Measurements from ENCODE around the gene NKAIN2.
"Not testable (repeated sequence)": the region's sequence is repeated elsewhere in the genome, so short reads cannot be mapped to it uniquely, and the experiment has no call there.

NKAIN2 gene

DNA sequence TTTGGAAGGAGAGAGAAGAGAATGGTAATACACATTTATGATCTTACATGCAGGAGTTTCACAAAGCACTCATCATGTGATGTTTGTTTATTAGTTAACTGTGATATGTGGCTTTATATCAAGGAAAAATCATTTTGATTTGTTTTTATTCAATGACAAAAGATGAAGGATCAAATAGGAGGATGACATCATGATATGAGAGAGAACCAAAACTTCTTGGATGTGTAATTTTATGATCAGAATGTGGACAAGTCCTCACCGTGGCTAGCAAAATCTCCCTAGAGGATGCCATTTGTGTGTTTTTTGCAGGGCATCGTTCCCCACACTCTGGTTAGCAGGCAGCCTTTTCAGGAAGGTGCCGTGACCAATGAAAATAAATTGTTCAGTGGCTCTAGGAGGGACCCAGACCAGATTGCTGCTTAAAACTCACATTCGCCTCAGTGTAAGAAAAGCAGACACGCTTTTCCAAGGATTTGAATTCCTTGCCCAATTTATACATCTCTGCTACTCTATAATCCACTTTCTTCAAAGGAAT is 552.7 kb downstream of the NKAIN2 start:
- DNase-seq = no peak

DNA sequence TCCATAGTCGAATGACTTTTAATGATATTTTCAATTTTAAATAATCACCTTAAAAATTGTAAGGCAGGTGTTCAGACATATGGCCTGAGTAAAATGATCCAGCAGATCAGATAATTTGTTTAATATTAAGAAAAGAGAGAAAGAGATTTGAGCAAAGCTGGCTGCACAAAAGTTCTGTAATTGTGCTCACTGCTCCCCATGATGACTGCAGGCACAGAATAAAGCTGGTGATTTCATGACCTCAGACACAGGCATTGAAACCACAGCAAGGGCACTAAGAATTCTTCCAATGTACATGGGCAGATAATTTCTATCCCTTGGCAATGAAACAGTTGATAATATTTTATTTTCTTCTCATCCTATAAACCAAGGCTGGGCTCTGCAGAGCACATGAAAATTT is 553.1 kb downstream of the NKAIN2 start:
- DNase-seq = no peak

DNA sequence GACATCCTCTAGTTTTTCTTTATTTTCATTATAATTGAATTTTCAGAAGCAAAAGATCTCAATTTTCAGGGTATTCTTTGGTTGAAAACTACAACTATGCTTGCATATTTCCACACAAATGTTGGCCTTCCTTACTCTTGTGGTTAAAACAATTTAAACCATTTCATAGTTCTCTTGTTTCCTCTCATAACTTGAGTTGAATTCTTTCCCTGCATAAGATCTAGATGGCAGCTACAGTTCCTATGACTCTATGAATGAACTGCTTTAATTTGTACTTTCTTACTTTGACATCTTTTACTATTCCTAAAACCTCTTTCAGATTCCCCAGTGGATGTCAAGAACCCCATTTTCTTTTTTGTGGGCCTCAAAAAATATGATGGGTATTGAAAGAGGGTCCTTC is 564.5 kb downstream of the NKAIN2 start:
- no peak for DNase-seq

DNA sequence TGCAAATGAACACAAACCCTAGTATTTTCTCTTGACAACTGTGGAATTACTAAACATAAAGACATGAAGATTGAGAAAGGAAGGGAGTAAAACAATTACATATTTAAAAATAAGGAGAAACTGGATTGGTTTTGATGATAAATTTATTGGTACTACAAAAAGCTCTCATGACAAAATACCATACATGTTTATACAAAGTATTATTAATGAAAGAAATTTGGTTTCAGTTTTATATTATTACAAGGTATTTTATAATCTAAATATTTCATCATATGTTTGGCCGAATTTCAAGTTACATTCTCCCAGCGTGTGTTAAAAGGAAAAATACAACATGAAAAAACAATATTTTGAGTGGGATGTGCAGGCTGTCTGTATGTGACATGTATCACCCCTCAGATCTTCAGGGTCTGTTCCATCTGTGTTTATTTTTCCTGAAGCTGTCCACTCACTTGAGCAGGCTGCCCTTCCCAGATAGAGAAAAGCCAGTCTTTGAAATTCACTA is 568.4 kb downstream of the NKAIN2 start:
- DNase-seq = no peak

DNA sequence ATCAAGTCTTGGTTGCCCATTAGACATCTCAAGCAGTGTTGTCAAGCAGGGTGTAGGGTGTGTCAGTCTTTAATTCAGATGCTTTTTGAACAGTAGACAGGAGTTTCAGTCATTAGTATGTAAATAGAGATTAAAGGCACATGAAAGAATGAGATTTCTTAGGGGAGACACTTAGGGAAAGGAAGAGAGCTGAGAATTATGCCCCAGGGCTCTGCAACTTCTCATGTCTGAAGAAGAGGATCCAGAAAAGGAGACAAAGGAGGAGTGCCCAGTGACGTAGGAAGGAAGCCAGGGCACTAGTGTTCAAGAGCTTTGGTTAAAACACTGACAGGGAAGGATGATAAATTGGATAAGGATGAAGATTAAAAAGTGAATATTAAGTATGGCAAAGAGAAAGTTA is 569.7 kb downstream of the NKAIN2 start:
- DNase-seq = no peak

DNA sequence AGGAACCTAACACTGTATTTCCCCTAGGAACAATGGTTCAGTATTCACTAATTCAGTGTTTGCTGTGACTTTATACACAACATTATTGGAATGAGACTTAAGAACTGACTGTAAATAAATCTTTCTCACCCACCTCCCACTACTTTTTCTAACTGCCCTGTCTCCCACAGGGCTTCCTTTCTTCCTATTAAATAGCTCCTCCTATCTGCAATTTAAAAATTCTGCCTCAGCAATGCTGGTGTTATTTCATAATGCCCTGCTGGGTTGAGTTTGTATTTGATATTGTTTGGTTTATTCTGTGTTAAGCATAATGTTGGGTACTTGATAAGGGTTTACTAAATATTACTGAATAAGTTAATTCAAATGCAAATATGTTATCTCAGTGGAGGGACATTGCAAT is 585.5 kb downstream of the NKAIN2 start:
- no peak for DNase-seq

DNA sequence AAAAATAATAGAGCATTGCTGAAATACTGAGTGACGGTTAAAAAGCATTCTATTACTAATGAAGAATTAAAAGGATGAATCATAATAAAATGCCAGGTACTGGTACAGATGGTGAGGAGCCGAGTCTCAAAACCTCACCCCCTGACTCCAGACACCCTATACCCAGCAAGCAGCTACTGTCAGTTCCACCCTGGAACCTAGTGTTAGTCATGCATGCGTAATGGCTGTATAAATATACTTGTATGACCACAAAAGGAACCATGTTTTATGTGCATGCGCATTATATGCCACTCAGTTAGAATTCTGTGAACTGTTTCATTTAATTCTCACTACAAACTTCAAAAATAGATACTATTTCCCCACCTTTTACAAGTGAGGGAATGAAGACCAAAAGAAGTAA is 589.9 kb downstream of the NKAIN2 start:
- no peak for DNase-seq

DNA sequence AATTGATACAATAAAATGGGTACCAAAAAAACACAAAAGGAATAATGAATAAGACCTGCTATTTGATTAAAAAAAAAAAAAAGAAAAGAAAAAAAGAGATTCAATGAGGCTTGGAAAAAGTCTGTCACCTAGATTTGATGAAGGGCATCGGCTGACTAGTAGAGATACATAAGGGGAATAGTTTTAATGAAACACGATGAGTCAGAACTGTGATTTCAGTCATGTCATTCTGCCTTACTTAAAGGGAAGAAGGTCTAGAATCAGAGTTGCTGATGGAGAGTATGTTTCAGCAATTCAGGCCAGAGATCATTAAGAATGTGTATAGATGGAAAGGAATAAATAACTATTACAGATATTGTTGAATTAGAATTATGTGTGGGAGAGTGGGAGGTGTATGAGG is 592.7 kb downstream of the NKAIN2 start:
- no peak for DNase-seq

DNA sequence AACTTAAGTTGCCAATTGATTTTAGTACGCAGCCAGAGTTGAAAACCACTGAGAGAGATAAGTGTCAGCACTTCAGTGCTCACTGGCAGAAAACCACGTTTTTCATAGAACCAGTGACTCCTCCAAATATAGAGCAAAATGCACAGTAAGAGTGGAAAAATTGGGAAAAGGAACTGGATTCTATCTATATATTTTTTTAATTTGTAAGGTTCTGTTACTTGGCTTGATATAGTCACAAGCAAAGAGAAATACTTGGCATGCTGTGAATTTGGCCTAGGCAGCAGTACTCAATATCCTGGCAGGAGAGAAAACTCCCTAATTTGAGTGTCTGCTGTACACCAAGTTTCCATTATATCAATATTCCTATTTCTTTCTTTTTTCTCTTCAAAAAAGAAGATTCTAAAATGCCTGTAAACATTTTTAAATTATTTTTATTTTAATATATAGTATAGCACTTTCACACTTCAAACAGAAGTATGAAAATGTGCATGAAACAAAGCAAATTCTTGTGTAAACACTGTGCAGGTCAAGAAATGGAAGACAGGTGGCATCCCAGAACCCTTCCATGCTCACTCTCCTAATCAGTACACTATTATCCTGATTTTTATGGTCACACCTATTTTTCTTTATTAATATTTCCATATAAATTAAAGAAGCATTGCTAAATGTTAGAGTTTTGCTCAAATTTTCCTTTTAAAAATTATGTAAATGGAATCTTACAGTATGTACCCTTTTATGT is 596.8 kb downstream of the NKAIN2 start:
- DNase-seq = no peak

DNA sequence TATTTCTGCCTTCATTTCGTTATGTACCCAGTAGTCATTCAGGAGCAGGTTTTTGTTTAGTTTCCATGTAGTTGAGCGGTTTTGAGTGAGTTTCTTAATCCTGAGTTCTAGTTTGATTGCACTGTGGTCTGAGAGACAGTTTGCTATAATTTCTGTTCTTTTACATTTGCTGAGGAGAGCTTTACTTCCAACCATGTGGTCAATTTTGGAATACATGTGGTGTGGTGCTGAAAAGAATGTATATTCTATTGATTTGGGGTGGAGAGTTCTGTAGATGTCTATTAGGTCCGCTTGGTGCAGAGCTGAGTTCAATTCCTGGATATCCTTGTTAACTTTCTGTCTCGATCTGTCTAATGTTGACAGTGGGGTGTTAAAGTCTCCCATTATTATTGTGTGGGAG is 606.8 kb downstream of the NKAIN2 start:
- DNase-seq = not testable (repeated sequence)

DNA sequence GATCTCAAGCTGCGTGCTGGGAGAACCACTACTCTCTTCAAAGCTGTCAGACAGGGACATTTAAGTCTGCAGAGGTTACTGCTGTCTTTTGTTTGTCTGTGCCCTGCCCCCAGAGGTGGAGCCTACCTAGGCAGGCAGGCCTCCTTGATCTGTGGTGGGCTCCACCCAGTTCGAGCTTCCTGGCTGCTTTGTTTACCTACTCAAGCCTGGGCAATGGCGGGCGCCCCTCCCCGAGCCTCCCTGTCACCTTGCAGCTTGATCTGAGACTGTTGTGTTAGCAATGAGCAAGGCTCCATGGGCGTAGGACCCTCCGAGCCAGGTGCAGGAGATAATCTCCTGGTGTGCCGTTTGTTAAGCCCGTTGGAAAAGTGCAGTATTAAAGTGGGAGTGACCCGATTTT is 609.0 kb downstream of the NKAIN2 start:
- not testable (repeated sequence) for DNase-seq

DNA sequence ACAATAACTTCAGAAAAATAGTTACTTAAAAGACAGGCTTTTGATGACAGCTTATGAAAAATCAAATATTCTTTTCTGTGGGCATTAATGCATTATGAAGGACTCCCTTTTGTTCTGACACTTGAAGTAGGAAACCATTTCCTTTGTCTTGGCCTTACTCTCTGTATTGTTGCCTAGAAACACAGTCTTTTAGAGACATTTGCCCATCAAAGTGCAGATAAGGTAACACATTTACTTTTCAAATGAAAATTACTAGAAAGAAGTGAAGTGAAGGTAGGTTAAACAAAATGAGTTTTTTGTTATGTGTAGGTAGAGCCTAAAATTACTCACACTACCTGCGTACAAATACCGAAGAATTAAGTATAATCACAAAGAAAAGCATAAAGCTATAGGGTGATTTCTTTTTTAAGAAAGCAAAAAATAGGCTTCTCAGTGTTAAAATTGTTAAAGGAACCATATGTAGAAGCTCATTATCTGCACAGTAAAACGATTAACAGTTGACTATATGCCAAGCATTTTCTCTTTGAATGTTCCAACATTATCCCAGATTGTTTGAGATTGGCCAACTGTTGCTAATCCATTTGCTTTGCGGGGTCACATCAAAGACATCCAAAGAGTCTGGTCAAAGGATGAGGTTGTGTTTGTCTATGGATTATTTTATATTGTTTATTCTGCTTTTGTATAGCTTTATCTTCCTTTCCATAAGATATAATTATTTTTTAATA is 616.6 kb downstream of the NKAIN2 start:
- no peak for DNase-seq

DNA sequence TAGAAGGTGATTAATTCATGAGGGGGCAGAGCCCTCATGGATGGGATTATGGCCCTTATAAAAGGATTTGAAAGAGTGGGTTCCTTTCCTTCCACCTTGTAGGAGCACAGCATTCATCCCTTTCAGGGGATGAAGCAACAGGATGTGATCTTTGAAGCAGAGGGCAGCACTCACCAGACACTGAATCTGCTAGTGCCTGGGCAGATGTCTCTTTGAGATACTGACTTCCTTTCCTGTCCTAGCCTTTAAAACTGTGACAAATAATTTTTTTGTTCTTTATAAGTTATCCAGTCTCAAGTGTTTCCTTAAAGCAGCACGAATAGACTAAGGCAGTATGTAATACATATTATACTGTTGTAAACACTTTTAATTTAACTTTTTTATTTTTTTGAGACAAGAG is 620.0 kb downstream of the NKAIN2 start:
- no peak for DNase-seq

DNA sequence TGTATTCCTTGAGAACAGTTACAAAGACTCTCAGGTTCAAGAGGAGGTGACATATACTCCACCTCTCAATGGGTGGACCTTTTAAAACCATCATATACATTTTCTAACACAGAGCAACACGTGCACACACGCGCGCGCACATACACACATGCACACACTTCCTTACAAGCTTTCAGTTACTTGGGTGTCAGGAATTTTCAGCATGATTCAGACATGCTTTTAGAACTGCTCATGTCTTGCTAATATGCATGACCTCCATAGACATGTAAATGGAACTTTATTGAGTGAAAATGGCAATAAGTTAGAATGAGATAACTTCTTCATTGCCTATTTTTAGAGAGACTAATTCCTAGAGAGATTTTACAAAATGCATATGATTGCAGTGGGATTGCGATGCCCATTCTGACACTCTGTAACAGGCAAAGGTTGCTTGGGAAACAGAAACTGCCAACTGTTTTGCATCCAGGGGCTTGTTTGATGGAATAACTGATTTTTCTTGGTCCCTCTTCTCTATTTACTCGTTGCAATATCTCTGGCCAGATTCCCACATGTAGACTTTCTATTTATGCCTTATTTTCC is 627.2 kb downstream of the NKAIN2 start:
- DNase-seq = no peak

DNA sequence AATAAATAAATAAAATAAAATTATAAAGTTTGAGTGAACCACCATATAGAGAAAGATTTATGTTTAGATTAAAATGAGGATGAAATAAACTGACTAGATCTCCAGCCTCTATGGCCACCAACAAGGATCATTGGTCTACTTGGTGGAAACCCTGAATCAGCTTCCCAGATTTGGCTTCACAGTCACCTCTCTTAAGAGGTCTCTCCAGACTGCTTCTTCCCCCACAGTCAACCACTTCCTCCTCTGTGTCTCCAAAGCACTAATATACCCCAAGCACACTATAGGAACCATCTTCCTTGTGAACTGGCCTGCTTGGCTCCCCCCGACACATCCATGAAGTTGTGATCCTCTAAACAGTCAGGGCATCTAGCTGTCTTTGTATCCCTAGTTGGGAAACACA is 629.0 kb downstream of the NKAIN2 start:
- no peak for DNase-seq

DNA sequence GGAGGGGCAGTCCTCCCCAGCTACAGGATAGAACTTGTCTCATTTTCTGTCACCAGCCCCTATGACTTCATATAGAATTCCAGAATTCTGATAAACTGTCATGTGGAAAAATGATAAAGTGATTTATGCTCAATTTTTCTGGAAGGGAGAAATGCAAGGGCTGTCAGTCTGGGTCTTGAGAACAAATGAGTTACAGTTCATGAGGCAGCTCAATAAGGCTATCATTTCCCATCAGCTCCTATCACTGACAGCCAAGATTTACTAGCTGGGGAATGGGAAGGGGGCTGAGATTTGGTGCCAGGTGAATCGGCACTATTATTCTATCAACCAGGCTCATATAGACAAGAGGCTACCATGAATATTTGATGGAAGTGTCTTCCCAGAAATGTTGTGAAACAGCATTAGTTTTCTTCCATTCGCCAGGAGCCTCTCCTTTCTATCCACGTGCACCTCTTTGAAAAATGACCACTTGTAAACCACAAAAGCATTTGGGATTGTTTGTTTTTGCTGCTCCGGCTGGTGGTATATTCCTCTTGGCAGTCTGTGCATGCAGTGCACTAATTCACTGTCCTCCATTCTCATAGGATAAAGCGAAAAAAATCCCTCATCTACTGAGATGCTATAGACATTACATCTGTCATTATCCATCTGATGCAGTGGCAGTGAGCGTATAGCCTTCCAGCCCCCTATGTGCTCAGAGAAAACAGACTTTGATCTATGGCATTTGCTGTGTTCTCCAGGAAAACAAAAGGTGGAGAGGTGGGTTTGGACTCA is 629.9 kb downstream of the NKAIN2 start:
- no peak for DNase-seq

DNA sequence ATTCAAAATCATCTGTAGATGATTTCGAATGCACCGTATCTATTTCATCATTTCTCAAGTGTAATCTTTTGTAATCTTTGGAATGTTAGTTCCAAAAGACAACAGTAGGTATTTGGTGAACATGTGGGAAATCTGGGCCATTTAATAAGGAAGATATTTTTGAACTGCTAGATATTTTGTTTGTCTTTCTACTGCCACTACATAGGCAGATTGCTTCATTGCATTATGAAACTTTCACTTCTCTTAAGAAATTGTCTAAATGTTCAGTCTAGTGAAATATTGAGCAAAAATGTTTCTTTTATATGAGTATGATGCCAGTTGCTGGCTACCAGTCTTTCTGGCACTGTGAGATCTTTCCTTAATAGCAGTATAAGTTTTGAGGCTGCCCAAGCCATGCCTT is 630.8 kb downstream of the NKAIN2 start:
- DNase-seq = no peak

DNA sequence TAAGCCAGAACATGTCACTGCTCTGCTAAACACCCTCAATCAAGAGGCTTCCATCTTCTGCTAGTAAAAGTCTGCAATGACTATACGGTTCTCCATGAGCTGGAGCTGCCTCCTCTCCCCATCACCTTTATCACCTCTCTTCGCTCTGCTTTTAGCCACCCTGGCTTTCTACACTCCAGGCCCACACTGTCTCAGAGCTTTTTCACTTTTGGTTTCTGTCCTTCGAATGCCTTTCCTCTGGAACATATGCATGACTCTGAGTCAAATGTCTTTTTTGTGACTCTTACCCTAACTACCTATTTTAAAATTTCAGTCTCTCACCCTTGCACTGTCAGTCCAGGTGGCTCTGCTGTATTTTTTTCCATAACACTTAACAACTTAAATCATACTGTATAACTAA is 633.1 kb downstream of the NKAIN2 start:
- no peak for DNase-seq

DNA sequence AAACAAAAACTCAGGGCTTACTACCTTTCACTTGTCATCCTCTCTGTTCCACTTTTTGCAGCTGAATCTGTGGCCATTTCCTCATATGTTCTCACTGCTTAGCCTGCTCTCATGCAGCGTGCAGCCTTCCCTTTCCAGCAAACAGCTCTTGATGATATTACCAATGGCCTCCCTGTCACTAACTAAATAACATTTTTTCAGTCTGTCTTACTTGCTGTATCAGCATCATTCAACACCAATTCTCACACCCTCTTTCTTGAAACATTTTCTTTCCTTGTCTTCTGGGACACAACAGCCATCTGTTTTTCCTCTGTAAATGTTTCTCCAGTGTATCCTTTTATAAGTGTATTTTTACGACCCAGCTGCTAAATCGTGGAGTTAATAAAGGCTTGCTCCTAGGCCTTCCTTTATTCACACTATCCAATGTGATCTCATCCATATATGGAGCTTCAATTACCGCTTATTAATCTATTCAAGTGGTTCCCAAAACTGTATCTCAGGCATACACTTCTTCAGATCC is 634.9 kb downstream of the NKAIN2 start:
- no peak for DNase-seq

DNA sequence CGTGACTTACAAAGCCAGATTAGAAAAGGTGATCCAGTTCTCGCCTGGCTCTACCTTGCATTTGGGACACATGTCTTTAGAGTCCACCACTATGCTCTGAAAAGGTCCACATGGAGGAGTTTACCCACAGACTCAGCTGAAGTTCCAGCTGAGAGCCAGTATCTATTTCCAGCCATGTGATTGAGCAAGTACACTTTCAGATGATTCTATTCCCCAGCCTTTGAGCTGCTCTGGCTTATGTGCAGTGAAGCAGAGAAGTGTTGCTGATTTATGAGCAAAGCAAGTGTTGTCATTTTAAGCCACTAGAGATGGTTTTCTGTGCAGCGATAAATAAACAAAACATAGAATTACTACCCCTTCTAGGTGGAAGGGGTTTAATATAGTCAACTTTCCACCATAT is 637.8 kb downstream of the NKAIN2 start:
- no peak for DNase-seq

DNA sequence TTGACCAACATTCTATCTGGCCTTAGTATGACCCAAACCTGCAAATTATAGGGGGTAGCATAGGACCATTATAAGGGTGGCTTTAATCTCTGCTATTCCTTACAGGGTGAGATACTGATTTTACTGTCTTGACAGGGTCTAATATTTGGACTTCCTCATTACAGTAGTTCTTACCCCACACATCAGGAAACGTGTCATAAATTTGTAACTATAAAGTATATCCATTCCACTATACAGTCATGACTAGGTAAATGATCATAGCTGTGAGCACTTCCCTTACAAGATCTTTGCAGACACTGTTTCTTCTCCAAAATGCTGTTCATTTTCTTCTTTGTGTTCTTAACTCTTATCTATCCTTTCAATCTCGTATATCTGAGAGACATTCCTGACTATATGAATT is 639.9 kb downstream of the NKAIN2 start:
- no peak for DNase-seq

DNA sequence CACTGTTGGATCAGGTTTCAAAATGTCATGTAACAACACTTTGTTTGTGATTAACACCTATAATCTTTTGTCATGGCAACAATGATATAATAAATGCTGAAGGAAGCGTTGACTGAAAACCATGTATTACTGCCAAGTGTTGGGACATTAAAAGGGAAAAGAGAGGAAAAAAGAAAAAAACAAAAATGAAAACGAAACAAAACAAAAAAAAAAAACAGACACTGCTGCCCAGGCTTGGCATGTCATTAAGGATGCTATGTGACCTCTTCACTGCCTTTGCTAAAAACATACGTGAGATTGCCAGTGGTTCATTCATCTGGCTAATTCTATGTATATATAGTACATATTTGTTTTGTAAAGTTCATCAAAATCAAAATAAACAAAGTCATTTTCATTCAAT is 641.9 kb downstream of the NKAIN2 start:
- DNase-seq = no peak

DNA sequence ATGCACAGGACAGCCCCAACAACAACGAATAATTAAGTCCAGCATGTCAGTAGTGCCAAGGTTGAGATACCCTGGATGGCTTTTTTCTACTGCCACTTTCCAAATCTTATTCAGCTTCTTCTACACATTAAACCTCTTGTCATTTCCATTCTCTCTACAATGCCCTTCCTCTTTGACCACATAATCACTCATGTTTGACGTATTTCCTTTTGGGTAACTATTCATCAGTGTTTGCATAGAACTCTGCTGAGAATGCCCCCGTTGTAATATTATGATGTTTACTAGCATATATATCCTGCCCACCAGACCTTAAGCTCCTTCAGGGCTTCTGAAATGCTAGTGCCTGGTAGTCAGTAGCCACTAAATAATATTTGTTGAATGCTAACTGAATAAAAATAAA is 643.3 kb downstream of the NKAIN2 start:
- DNase-seq = no peak
